Activated CD4-positive, alpha-beta T cell treated with anti-CD3 and anti-CD28 coated beads for 1 hour (primary cell): Measurements from ENCODE around the gene ADRA2A.

ENCODE experiments used
- DNase-seq: peaks from one replicate; pipeline ENCODE4 v3.0.0-alpha.2; 2020

The ADRA2A gene

DNA sequence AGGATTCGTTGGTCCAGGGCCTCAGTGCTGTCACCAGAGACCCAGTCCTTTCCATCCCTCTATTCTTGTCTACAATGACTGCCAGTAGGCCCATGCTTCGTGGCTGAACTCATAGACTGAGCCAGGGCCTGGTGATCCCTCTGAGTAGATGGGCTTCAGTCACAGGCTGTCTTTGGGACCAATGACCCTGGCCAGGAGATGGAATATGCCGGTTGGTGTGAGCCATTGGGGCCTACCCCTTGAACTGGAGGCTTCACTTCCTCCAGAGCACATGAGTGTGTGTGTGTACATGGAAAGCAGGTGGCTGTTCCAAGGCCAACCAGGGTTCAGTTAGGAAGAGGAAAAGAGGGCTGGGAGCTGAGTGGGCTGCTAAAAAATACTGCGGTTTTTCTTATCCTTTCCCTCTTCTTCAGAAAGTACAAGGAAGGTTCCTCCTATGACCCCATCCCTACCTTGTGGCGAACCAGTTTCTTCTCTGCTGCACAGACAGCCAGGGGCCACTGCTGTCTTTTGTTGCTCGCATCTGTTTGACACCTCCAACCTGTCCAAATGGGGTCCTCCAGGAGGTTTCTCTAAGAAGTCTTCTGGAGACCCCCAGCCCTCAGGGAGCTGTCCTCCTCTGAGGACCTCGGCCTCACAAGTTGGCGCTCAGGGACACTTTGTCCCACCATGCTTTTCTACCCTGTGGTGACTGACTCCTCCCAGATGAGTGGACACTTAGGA lies 36.6 kb downstream of the ADRA2A start:
- no peak for DNase-seq

DNA sequence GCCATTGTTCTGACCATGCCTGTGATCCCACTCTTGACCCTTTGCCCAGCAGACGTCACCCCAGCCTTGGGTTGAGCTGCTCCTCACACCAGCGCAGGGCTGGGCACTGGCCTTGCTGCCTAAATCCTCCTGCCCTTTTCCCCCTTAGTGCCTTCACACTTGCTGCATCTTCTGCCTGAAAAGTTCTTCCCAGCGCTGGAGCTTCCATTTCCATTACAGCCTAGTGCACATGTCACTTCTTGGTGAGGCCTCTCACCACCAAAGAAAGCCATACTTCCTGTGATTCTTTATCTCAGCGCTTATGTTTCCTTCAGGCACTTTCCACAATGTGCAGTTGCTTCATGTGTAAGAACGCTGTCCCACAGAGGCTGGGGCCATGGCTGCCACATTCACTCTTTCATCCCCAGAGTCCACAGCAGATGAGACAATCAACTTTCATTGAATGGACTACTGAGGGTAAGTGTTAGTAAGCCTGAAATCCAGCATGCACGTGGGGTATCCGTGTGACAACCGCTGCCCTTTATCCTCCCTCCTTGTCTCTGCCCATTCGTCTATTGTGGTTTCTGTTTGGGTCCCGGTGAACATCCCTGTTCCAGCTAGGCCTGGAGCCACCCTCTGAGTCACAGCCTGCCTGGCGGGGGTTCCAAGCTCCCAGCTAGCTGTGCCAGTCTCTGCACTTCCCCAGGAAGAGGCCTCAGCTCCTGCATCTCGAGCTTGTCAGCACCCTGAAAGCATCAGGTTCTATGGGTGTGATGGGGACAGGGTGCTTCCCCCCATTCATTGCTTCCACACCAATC lies 37.3 kb downstream of the ADRA2A start:
- DNase-seq: no peak

DNA sequence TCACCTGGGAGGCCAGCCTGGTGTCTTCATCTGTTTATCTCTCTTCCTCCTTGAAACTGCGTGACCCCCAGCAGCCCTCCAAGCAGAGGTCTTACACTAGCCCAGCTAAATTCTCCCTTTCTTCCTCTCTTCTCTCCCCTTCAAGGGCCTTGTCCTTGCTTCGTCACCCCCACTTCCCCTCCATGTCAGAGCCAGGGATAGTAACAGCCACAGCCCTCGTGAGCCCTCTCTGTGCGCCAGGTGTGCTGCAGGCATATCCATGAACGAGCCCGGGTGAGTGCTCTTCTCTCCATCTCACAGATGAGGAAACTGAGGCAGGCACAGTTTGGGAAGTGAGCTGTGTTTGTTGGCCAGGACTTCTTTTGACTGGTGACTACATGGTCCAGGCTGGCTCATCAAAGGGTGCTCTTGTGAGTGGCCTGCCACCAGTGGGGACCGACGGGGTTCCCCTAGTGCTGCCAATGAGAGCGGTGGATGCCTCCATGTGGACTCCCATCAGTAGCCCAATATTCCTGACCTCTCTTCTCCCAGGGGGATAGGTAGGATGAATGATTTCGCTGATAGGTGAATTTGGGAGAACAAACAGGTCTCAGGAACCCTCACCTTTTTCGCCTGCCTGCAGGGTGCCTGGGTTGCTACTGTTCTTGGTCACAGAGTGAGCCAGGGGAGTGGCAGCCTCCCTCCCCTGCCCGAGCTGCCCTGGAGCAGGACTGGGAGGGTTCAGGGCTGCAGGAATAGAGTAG lies 38.1 kb downstream of the ADRA2A start:
- DNase-seq: no peak

DNA sequence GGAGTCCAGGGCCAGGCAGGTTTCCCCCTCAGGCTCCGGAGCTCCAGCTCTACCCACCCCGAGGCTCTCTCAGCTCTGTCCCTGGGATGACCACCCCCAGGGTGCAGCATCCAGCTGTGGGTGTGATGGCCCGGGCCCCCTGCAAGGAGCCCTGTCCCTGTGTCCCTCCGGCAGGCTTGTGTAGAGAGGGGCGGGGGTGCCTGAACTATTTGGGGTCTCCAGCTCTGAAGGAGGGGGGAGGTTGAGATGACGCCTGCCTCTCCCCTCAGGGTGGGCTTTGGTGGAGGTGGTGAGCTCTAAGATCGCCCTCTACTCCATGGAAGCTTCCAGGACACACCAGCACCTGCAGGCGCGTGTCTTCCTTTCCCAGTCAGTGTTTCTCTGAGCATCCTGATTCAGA lies 39.4 kb downstream of the ADRA2A start:
- DNase-seq: no peak

DNA sequence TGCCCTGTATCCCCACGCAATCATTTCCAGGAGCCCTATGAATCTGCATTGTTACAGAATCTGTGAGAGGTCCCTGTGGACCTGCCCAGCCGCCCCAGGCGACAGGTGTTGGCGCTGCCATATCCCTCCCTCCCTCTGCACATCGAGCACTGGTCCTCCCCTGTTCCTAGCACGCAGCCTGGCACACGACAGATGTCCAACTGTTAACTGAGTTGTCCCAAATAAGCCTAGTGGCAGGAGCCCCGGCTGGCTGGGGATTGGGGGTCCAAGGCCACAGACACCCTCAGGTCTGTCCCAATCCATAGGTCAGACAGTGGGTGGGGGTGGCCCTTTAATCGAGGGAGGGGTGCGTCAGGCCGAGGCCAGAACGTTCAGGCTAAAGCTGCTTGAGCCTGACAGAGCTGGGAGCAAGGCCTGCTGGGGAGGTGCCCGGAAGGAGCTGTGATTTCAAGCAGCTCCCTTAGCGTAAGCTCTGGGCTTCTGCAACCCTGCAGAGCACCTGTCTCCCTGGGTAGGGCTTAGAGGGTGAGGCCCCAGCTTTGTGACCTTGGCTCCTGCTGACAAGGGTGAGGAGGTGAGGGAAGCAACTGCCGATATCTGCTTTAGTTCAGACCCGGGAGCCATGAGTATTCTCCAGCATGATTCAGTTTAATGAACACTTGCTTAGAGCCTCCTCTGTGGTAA lies 40.1 kb downstream of the ADRA2A start:
- DNase-seq: no peak

DNA sequence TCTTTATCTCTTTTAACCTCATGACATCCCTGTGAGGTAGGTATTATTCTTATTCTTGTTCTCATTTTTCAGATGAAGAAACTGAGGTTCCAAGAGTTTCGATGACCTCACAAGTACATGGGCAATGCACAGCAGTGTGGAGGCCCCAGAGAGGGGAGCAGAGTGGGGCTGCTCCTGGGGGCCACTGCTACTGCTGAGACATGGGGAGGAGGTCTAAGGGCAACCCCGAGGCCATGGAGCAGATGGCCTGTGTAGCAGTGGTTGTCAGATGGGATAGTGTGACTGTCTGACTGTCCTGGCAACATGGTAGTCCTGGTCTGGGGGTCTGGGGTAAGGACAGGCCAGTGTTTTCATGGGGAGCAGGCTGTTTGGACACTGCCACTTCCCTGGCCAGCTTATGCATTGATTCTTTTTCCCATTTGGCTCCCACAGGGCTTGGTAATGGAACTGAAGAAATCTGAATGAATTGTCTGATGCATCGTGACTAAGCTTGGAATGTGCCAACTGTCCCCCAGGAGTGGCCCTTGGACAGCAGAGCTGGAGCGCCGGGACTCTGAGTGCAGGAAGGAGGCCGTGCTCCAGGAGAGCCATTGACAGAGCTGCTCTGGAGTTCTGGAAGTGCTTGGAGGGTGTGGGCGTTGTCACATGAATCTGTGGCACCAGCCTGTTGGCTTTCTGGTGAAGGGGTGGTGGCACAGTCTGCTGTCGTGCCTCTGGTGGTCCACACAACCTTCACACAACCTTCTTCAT lies 40.9 kb downstream of the ADRA2A start:
- DNase-seq: no peak

DNA sequence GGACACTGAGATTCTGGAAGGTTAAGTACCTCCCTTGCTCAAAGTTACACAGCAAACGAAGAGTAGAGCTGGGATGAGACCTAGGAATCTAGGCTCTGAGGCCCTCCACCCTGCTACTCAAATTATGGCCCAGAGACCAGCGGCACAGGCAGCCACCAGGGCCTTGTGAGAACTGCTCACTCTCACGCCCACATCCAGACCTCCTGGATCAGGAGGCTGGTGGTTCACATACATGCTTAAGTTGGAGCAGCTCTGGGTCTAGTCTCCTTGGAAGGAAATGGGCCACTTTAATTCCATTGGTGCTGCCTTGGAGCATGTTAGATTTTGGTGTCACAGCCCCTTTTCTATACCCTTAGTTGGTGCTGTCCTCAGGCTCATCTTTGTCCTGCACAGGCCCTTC lies 41.9 kb downstream of the ADRA2A start:
- DNase-seq: no peak

DNA sequence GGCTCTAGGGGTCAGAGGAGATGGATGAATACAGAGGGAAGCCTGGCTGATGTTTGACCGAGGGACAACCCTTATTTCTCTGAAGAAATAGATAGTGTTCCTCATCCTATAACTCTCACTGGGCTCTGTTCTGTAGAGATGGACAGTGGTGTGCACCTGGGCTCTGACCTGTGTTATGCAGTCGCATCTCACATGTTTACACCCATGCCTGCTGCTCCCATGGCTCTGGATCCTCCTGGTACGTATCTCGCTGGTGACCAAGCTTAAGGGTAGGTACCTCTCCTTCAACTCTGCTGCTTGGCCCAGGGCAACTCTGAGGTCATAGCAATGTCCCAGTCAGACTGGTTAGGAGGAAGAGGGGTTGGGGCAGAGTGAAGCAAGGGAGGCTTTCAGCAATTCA lies 42.8 kb downstream of the ADRA2A start:
- no peak for DNase-seq

DNA sequence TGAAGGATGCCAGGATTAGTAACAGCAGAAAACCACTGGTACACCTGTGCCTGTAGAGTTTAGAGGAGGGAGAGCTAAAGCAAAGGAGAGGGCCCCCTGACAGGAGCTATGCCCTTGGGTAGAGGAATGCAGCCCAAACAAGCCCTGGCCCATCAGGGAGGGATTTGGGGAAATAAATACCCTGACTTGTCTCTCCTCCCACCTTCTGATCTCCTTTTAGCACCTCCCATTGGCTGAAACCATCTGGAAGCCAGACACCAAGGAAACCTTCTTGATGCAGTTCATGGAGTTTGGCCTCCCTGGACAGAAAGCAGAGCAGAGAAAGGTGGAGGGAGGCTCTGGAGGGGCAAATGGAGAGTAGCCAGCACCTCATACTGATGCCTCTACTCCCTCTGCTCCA lies 45.3 kb downstream of the ADRA2A start:
- no peak for DNase-seq

DNA sequence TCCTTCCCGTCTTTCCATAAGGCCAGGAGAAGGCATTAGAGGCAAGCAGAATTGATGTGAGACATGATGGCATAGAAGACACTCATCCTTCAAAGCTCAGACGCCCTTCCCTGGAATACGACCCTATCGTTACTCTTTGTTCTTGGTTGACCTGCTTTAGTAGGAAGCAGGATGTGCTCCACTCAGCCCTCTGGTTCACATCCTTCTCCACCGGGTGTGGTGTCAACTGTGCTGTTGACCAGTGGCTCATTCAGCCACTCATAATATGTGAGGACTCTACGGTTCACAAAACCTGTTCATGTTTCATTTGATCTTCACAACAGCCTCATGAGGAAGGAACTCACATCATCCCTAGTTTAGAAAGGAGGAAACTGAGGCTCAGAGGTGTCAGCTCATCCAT lies 47.1 kb downstream of the ADRA2A start:
- no peak for DNase-seq

DNA sequence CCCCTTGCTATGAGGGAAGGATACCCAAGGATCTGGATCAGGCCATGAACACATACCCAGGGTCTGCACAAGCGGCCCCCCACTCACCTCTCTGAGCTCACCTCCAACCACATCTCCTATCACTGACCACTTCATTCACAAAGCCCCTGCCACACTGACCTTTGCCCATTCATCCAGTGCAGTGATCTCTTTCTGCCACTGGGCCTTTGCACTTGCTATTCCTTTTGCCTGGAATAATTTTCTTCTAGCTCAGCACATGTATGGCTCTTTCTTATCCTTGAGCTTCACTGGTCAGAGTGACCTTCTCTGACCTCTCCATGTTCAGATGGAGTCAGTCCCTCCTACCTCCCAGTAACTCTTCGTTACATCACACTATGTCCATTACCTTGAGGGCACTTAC lies 48.3 kb downstream of the ADRA2A start:
- no peak for DNase-seq

DNA sequence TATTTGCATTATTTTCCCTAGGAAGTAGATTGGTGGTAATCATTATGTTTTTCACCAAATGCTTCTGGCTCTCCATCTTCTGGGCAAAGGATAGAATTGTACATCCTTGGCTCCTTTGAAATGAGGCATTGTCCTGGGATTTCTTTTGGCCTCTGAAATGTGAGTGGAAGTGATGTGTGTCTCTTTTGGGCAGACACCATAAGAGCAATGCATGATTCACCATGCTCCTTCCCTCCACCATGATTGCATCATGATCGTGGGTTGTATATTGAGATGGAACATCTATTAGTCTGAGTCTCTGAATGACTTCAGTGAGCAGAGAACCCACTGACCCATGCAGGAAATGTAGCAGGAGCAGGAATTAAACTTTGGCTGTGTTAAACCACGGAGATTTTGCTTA lies 49.2 kb downstream of the ADRA2A start:
- DNase-seq: no peak

DNA sequence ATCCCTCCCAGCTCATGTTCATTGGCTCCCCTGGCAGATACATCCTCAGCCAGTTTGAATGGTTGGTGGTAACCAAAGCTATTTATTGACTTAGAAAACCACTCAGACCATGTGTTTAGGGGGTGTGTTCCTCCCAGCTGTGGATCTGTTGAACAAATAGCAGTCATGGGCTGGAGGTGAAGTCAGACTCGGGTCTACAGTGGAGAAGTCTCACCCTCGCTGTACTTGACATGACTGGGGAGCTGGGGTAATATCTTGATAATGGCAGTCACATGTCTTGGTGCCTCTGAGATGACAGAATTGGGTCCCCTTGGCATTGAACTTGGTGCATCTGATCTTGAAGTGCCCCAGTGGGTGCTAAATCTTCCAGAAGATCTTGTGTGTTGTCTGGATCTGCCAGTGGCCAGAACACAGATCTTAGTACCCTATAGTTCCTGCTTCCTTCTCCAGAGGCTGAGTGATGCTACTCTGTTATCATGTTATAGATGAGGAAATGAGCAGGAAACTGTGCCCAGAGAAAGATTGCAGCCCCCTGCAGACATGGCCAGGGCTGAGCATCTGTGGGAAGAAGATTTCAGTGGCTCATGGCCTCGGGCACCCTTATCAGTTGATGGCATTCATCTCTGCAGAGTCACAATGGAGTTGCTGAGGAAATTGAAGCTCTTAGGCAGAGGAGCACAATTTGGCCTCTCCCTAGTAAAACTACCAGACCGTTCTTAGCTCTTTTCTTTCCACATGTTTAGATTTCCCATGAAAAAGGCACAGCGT lies 50.4 kb downstream of the ADRA2A start:
- DNase-seq: no peak

DNA sequence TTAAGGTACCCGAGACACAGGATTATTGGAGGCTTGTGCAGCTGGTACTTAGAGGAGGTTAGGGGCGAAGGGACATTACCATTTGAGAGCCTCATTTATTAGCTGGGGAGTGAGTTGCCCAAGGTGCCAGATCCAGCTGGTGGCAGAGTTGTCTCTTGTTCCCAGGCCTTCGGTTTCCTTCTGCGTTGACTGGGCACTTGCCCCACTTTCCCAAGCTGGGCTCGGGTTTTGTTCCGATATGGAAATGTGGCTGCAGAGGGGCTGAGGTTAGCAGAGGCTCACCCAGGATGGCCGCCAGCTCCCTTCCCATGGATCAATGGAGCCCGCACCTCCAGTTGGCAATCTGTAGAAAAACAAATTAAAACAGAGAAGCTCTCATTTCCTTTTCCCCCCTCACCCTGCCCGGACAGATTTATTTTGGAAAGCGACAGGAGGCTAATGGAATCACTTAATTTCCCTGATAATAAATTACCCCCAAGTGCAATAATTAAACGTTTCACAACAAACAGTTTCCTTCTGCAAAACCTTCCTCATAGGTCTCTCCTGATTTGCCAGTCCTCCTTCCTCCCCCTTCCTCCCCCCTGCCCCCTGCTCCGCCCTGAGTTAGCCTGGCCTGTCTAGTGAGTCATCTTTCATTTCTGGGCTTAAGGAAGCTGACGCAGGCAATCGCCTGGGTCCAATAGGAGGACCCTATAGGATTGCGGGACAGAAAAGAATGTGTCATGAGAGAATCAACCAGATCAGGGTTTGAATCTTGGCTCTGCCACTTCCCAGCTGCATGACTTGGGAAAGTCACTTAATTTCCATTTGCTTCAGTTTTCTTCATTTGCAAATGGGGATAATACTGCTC lies 51.7 kb downstream of the ADRA2A start:
- DNase-seq: no peak

DNA sequence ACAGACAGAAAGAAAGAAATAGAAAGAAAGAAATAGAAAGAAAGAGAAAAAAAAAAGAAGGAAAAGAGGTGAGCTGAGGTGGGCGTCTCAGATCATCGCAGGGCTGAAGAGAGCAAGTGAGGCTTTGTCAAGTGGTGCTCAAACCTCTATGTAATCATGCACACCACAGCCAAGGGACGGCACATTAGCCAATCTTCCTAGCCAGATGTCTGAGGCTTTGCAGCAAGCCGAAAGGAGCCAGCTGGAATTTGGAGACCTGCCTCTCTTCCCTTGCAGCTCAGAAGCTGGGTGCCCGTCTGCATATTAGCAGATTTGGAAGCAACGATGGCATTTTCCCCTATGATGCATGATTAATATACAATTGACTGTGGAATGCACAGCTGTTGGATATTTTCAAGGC lies 52.5 kb downstream of the ADRA2A start:
- no peak for DNase-seq

DNA sequence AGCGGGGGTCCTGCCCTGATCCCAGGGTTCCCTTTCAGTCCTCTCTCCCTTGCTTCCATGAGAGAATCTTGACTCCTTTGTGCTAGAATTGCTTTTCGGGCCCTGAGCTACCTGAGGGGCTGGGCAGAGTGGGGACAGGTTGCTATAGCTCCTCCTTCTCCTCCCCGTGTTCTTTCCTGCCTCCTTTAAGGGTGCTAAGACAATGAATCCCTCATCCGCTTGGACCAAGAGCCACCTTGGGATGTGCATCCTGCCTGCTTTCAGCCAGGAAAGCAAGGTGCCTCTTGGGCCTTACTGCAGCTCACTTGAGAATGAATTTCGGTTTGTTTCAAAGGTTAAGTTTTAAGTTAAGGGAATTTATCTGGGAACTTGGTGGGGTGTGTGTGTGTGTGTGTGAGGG lies 53.6 kb downstream of the ADRA2A start:
- no peak for DNase-seq
